Gastroesophageal sphincter (tissue), 3 donors: ENCODE data around the gene NGEF.

ENCODE experiments used
- CTCF ChIP-seq, 4 experiments: fragments of 200-600 bp in 2 of 4; fragments of 450-650 bp in 2 of 4; sonication (generic) in 1 of 4; IDR thresholded peaks; one replicate each; pipeline ENCODE4 v1.5.1; 2017 to 2019; ENCODE audit warnings: antibody characterized with exemption in 4 of 4, mild to moderate bottlenecking in 2 of 4, moderate library complexity in 2 of 4
- POLR2A ChIP-seq, 2 donors: fragments of 450-650 bp; IDR thresholded peaks; one replicate each; pipeline ENCODE4 v1.6.1; 2017; ENCODE audit warnings: antibody characterized with exemption in 2 of 2, mild to moderate bottlenecking in 2 of 2, moderate library complexity in 1 of 2
- POLR2AphosphoS5 ChIP-seq: sonication (generic); formaldehyde crosslinking; IDR thresholded peaks from one replicate; pipeline ENCODE4 v1.6.1; 2017; ENCODE audit warnings: antibody characterized with exemption

GRCh38 chr2:232951181-232951580, 61.9 kb downstream of the NGEF start:
- no peak for TF ChIP-seq POLR2AphosphoS5
- TF ChIP-seq POLR2A (IDR thresholded peaks at IDR 0.05): no peak
- TF ChIP-seq CTCF (IDR thresholded peaks at IDR 0.05): no peak
